ENCODE measurements around the gene BRI3.

The BRI3 gene

GRCh38 chr7:98254516-98254915 lies 27.0 kb upstream of the BRI3 start:
- DNase-seq: no peak

DNA sequence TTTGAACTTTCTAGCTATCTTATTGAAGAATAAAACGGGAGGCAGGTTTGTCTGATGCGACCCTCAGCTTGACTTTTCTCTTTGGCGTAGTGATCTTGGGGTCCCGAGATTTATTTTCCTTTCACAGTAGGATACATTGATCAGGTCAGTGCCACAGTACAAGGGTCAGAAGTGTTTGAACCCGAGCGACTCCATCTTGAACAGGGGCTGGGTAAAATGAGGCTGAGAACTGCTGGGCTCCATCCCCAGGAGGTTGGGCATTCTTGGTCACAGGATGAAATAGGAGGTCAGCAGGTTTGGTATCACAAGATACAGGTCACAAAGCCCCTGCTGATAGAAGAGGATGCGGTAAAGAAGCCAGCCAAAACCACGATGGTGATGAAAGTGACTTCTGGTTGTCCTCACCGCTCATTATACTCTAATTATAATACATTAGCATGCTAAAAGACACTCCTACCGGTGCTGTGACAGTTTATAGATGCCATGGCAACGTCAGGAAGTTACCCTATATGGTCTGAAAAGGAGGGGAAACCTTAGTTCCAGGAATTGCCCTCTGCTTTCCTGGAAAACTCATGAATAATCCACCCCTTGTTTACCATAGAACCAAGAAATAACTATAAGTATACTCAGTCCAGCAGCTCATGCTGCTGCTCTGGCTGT lies 26.4 kb upstream of the BRI3 start:
- no peak for DNase-seq

- DNase-seq: no peak
Observed at GRCh38 chr7:98256431-98256830, 25.1 kb upstream of the BRI3 start.

DNA sequence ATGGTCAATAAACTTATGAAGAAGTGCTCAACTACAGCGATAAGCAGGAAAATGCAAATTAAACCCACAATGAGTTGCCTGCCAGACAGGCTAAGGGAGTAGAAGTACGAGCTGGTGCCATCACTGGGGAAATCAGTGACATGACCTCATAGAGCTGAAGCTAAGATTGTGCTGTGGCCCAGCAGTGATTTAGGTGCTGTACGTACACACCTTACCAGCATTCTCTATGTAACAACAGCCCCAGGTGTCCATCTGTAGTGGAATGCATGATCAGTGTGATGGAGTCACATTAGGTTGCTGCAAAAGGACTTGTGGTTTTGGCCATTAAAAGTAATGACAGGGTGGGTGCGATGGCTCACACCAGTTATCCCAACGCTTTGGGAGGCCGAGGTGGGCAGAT lies 23.8 kb upstream of the BRI3 start:
- DNase-seq: no peak

GRCh38 chr7:98265841-98266271 lies 15.6 kb upstream of the BRI3 start:
- peak; percentile 65 for DNase-seq

DNA sequence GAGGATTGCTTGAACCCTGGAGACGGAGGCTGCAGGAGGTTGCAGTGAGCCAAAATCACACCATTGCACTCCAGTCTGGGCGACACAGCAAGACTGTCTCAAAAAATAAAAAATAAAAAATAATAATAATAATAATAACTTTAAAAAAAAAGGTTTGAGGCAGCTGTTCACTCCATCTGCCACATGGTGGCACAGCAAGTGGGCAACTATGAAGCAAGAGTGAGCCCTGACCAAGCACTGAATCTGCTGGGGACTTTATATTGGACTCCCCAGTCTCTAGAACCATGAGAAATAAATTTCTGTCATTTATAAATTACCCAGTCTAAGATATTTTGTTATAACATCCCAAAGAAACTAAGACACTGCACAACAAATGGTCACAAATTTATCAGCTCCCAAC lies 14.6 kb upstream of the BRI3 start:
- no peak for DNase-seq

GRCh38 chr7:98267303-98267702 lies 14.2 kb upstream of the BRI3 start:
- DNase-seq: no peak

- no peak for DNase-seq
Observed at GRCh38 chr7:98276241-98276761, 5.2 kb upstream of the BRI3 start.

DNA sequence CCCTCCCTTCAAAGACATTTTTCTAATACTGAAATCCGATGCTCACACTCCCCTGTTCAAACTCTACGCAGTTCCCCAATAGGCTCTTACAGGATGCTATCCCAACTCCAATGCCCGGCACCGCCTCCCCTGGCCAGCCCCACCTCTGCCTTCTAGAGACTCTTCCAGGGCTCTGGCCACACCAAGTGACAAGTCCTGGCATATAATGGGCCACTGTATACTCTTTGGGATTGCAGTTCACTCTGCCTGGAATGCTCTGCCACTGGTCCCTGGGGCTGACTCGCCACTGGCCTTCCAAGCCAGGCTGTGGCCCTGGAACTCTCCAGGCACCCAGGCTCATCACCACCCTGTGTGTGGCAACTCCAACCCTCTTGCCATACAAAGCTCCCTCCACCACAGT lies 3.1 kb upstream of the BRI3 start:
- no peak for DNase-seq

DNA sequence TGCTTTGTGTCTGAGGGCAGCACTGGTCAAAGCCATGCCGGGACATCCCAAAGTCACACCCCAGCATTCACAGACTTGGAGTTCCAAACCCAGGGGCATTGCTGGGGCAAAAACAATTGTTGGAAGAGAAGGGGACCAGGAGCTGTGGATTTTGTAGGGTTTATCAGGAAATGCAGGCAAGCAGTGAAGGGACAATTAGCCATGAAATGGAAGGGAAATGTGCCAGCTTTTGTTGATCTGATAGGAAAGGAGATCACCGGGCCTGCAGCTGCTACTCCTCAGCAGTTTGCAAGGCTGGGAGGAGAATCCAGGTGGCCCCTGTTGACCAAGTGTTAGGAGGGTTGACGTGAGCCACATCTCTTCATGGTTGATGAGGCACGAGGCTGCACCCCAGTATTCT lies 2.5 kb upstream of the BRI3 start:
- no peak for DNase-seq

DNA sequence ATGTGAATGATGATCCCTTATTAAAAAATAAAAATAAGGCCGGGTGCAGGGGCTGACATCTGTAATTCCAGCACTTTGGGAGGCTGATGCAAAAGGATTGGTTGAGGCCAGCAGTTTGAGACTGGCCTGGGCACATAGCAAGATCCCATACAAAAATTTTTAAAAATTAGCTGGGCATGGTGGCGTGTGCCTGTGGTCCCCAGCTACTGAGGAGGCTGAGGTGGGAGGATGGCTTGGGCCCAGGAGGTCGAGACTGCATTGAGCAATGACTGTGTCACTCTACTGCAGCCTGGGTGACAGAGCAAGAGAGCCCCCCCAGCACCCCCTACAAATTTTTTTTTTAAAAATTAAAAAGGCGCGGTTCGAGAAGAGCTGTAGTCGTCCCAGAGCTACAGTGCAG lies 1.2 kb upstream of the BRI3 start:
- no peak for DNase-seq

DNA sequence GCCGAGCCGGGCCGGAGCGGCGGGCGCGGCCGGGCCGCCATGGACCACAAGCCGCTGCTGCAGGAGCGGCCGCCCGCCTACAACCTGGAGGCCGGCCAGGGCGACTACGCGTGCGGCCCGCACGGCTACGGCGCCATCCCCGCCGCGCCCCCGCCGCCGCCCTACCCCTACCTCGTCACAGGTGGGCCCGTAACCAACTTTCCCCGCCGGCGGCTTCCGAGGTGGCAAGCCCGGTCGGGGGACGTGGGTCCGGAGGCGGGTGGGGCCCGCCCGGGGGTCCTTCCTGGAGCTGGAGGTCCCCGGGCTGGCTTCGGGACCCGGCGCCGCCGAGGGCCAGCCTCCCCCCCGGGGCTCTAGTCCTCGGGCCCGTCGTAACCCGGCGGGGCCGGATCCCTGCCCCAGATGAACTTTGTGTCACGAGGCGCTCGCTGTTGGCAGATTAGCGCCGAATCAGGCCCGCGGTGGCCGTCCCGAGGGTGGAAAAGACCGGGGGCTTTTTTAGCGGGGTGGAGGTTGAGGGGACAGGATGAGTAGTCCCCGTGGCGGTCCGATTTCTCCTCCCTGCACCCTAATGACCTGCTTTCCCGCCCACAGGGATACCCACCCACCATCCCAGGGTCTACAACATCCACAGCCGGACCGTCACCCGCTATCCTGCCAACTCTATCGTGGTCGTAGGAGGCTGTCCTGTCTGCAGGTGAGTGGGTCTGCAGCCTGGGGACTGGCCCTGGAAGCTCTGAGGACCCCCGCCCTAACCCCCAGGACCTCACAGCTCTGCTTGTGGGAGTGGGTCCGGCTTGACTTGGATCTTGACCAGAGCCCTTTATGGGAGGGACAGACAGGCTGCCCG lies 496 bp downstream of the BRI3 start:
- no peak for DNase-seq

- DNase-seq: no peak
Observed at GRCh38 chr7:98282703-98283102, 1.2 kb downstream of the BRI3 start.

- DNase-seq: peak; percentile 17
Observed at GRCh38 chr7:98283127-98283886, 1.8 kb downstream of the BRI3 start.

GRCh38 chr7:98283887-98284222 lies 2.4 kb downstream of the BRI3 start:
- no peak for DNase-seq

DNA sequence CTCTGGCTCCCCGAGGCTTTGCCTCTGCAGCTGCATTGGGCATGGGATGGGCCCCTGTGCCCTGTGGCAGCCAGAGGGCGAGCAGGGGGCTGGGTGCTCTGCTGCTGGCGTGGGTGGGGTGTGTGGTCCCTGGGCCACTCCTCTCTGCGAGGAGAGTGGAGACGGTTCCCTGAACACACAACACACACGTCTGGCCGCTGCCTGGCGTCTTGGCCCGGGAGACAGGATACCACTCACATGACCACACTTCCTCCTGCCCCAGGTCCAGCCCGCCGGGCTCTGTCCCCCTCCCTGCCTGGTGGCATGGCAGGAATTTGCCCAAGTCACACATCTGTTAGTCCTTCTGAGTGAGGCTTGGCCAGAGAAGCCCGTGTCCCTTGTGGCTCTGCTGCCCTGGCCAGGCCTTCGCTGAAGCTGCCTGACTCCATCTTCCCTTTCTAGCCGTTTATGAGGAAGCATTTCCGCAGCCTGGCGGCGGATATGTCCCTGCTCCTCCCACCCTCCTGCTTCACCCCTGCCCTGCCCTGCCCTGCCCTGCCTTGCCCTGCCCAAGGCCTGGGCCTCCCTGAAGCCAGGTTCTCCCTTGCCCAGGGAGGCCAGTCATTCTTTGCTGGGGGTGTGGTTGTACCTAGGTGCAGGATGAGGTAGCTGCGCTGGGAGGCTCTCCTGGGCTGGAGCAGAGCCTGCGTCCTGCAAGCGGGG lies 3.0 kb downstream of the BRI3 start:
- DNase-seq: peak; percentile 37

GRCh38 chr7:98285157-98286092 lies 3.9 kb downstream of the BRI3 start:
- no peak for DNase-seq

- DNase-seq: peak; percentile 18
Observed at GRCh38 chr7:98286093-98286539, 4.6 kb downstream of the BRI3 start.

- DNase-seq: no peak
Observed at GRCh38 chr7:98286701-98287485, 5.4 kb downstream of the BRI3 start.

- DNase-seq: no peak
Observed at GRCh38 chr7:98287486-98287959, 6.0 kb downstream of the BRI3 start.
